GM23338 (cell line): ENCODE data around the gene ACBD3. TPM values are rescaled to one million over a fixed set of nuclear protein-coding genes. Genes with fewer than 3 reads are reported as not detected.
A peak's percentile ranks its signal among the peaks of the same experiment; 100 is the strongest.

ENCODE experiments used
- ATAC-seq: fragments of 200-7000 bp; cut with Tn5 transposase; 3 replicates; pipeline ENCODE4 v1.9.1; 2020
- DNase-seq: peaks from one replicate; pipeline ENCODE4 v3.0.0-alpha.2; 2015; ENCODE audit warnings: low spot score
- H2AFZ ChIP-seq: fragments of 200-600 bp; sonication (generic); 2 replicates; pipeline ENCODE4 v1.8.0; 2016; ENCODE audit warnings: antibody characterized with exemption, mild to moderate bottlenecking, moderate library complexity
- H3F3A ChIP-seq: fragments of 200-600 bp; sonication (generic); replicated peaks from 2 replicates; pipeline ENCODE4 v1.8.0; 2017; ENCODE audit warnings: antibody characterized with exemption, mixed run types, low read depth
- H3K27ac ChIP-seq: fragments of 200-600 bp; sonication (generic); 2 replicates; pipeline ENCODE4 v1.6.1; 2016; ENCODE audit warnings: low read depth
- H3K27me3 ChIP-seq: fragments of 200-600 bp; sonication (generic); 2 replicates; pipeline ENCODE4 v1.8.0; 2016; ENCODE audit warnings: mild to moderate bottlenecking, mixed run types, moderate library complexity; ENCODE audit not compliant: insufficient read depth
- H3K36me3 ChIP-seq: fragments of 200-600 bp; sonication (generic); 2 replicates; pipeline ENCODE4 v1.8.0; 2016; ENCODE audit warnings: mild to moderate bottlenecking; ENCODE audit not compliant: insufficient read depth
- H3K4me1 ChIP-seq: fragments of 200-600 bp; sonication (generic); 2 replicates; pipeline ENCODE4 v1.8.0; 2016; ENCODE audit warnings: mild to moderate bottlenecking, moderate library complexity; ENCODE audit not compliant: insufficient read depth
- H3K4me2 ChIP-seq: fragments of 200-600 bp; sonication (generic); 2 replicates; pipeline ENCODE4 v1.7.1; 2017; ENCODE audit warnings: mixed run types
- H3K4me3 ChIP-seq: fragments of 200-600 bp; sonication (generic); 2 replicates; pipeline ENCODE4 v1.6.1; 2016; ENCODE audit warnings: mixed run types
- H3K79me2 ChIP-seq: fragments of 200-600 bp; sonication (generic); replicated peaks from 2 replicates; pipeline ENCODE4 v1.8.0; 2017; ENCODE audit warnings: mild to moderate bottlenecking; ENCODE audit not compliant: insufficient read depth
- H3K9me2 ChIP-seq: fragments of 200-600 bp; sonication (generic); 2 replicates; pipeline ENCODE4 v1.8.0; 2017; ENCODE audit not compliant: insufficient read depth
- H4K20me1 ChIP-seq: fragments of 200-600 bp; sonication (generic); replicated peaks from 2 replicates; pipeline ENCODE4 v1.8.0; 2017; ENCODE audit warnings: mild to moderate bottlenecking; ENCODE audit not compliant: insufficient read depth
- H3K27ac Mint-ChIP-seq: 2 replicates; pipeline ENCODE4 v1.8.0; 2020; ENCODE audit warnings: inconsistent platforms, mild to moderate bottlenecking, moderate library complexity, mixed read lengths
- H3K27me3 Mint-ChIP-seq: 3 replicates; pipeline ENCODE4 v1.8.0; 2022; ENCODE audit warnings: low read depth, mild to moderate bottlenecking, moderate library complexity, mixed read lengths, inconsistent platforms; ENCODE audit not compliant: insufficient read depth, poor library complexity
- H3K36me3 Mint-ChIP-seq: 3 replicates; pipeline ENCODE4 v1.8.0; 2021; ENCODE audit warnings: low read depth, mild to moderate bottlenecking, inconsistent platforms, moderate library complexity, mixed read lengths
- H3K4me1 Mint-ChIP-seq: 3 replicates; pipeline ENCODE4 v1.8.0; 2020; ENCODE audit warnings: mild to moderate bottlenecking, inconsistent platforms, mixed read lengths
- H3K4me3 Mint-ChIP-seq: 3 replicates; pipeline ENCODE4 v1.8.0; 2021; ENCODE audit warnings: moderate library complexity, mild to moderate bottlenecking, inconsistent platforms, mixed read lengths
- H3K9me3 Mint-ChIP-seq: 3 replicates; pipeline ENCODE4 v1.8.0; 2020; ENCODE audit warnings: moderate library complexity, mild to moderate bottlenecking, inconsistent platforms, mixed read lengths
- CREB1 ChIP-seq: fragments of 250-450 bp; sonication (Bioruptor Pico); IDR thresholded peaks from 2 replicates; pipeline ENCODE4 v1.5.0; 2020; ENCODE audit warnings: low read depth, mild to moderate bottlenecking, moderate library complexity
- EZH2 ChIP-seq: fragments of 200-600 bp; sonication (generic); IDR thresholded peaks from one replicate; pipeline ENCODE4 v1.8.0; 2017; ENCODE audit warnings: antibody characterized with exemption, mild to moderate bottlenecking, low read depth; ENCODE audit not compliant: unreplicated experiment
- EZH2phosphoT487 ChIP-seq: fragments of 200-600 bp; sonication (generic); IDR thresholded peaks from one replicate; pipeline ENCODE4 v1.8.1; 2018; ENCODE audit warnings: antibody characterized with exemption; ENCODE audit not compliant: unreplicated experiment
- NANOG ChIP-seq: IDR thresholded peaks from 2 replicates; pipeline ENCODE4 v1.6.1; 2016; ENCODE audit warnings: antibody characterized with exemption, borderline replicate concordance
- STAT1 ChIP-seq: IDR thresholded peaks from one replicate; pipeline ENCODE4 v1.6.1; 2016; ENCODE audit warnings: antibody characterized with exemption; ENCODE audit not compliant: unreplicated experiment
- polyA plus RNA-seq: library from polyadenylated mRNA; unstranded; fragments of >200 nt; fragmentation: Nextera tagmentation; extraction: Ambion mirVana; gene quantifications from 2 replicates; pipeline ENCODE4 v1.2.1, GENCODE V29; 2016
- total RNA-seq: library from RNA; depleted of rRNA; stranded (reverse); fragments of >200 nt; shearing (Covaris generic); gene quantifications from 2 replicates; pipeline ENCODE4 v1.2.3, GENCODE V29; 2014
- TF ChIP-seq, protein P1 (sequence below): fragments of 250-450 bp; sonication (Bioruptor Pico); IDR thresholded peaks from 2 replicates; pipeline ENCODE4 v1.5.0; 2020; ENCODE audit warnings: mild to moderate bottlenecking, moderate library complexity
- TF ChIP-seq, protein P2 (sequence below), 2 experiments: fragments of 200-600 bp in 1 of 2; sonication (generic) in 1 of 2; conservative IDR thresholded peaks; 2 replicates each; pipeline versions ENCODE4 v1.5.1 to v1.6.1; 2016 to 2017; ENCODE audit warnings: antibody characterized with exemption in 2 of 2, low read depth in 2 of 2, mild to moderate bottlenecking in 2 of 2, moderate library complexity in 1 of 2

ACBD3 gene
- total and polyA plus RNA-seq, 2 experiments from 2014 or later = 17.1 to 36.2 TPM

DNA sequence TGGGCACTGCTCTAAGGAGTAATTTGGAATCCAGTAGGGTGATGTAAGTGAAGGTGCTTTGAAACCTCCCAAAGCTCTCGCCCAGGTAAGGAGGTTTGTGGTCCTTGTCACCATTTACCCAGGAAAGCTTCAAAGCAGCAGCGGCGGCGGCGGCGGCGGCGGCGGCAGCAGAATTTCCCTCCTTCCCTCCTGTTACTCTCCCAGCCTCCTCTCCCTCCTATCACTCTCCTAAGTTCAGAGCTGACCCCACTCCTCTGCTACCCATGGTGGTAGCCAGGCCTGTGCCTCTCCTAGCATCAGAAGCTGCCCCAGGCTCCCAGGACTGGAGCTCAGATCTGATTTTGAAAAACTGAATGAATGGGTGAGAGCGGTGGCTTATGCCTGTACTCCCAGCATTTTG lies 60.7 kb downstream of the ACBD3 start (continued):
- TF ChIP-seq, protein P1, sequence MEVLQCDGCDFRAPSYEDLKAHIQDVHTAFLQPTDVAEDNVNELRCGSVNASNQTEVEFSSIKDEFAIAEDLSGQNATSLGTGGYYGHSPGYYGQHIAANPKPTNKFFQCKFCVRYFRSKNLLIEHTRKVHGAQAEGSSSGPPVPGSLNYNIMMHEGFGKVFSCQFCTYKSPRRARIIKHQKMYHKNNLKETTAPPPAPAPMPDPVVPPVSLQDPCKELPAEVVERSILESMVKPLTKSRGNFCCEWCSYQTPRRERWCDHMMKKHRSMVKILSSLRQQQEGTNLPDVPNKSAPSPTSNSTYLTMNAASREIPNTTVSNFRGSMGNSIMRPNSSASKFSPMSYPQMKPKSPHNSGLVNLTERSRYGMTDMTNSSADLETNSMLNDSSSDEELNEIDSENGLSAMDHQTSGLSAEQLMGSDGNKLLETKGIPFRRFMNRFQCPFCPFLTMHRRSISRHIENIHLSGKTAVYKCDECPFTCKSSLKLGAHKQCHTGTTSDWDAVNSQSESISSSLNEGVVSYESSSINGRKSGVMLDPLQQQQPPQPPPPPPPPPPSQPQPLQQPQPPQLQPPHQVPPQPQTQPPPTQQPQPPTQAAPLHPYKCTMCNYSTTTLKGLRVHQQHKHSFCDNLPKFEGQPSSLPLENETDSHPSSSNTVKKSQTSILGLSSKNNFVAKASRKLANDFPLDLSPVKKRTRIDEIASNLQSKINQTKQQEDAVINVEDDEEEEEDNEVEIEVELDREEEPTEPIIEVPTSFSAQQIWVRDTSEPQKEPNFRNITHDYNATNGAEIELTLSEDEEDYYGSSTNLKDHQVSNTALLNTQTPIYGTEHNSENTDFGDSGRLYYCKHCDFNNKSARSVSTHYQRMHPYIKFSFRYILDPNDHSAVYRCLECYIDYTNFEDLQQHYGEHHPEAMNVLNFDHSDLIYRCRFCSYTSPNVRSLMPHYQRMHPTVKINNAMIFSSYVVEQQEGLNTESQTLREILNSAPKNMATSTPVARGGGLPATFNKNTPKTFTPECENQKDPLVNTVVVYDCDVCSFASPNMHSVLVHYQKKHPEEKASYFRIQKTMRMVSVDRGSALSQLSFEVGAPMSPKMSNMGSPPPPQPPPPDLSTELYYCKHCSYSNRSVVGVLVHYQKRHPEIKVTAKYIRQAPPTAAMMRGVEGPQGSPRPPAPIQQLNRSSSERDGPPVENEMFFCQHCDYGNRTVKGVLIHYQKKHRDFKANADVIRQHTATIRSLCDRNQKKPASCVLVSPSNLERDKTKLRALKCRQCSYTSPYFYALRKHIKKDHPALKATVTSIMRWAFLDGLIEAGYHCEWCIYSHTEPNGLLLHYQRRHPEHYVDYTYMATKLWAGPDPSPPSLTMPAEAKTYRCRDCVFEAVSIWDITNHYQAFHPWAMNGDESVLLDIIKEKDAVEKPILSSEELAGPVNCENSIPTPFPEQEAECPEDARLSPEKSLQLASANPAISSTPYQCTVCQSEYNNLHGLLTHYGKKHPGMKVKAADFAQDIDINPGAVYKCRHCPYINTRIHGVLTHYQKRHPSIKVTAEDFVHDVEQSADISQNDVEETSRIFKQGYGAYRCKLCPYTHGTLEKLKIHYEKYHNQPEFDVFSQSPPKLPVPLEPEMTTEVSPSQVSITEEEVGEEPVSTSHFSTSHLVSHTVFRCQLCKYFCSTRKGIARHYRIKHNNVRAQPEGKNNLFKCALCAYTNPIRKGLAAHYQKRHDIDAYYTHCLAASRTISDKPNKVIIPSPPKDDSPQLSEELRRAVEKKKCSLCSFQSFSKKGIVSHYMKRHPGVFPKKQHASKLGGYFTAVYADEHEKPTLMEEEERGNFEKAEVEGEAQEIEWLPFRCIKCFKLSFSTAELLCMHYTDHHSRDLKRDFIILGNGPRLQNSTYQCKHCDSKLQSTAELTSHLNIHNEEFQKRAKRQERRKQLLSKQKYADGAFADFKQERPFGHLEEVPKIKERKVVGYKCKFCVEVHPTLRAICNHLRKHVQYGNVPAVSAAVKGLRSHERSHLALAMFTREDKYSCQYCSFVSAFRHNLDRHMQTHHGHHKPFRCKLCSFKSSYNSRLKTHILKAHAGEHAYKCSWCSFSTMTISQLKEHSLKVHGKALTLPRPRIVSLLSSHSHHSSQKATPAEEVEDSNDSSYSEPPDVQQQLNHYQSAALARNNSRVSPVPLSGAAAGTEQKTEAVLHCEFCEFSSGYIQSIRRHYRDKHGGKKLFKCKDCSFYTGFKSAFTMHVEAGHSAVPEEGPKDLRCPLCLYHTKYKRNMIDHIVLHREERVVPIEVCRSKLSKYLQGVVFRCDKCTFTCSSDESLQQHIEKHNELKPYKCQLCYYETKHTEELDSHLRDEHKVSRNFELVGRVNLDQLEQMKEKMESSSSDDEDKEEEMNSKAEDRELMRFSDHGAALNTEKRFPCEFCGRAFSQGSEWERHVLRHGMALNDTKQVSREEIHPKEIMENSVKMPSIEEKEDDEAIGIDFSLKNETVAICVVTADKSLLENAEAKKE (CRISPR knock-in tag) = no peak
- TF ChIP-seq, protein P2, sequence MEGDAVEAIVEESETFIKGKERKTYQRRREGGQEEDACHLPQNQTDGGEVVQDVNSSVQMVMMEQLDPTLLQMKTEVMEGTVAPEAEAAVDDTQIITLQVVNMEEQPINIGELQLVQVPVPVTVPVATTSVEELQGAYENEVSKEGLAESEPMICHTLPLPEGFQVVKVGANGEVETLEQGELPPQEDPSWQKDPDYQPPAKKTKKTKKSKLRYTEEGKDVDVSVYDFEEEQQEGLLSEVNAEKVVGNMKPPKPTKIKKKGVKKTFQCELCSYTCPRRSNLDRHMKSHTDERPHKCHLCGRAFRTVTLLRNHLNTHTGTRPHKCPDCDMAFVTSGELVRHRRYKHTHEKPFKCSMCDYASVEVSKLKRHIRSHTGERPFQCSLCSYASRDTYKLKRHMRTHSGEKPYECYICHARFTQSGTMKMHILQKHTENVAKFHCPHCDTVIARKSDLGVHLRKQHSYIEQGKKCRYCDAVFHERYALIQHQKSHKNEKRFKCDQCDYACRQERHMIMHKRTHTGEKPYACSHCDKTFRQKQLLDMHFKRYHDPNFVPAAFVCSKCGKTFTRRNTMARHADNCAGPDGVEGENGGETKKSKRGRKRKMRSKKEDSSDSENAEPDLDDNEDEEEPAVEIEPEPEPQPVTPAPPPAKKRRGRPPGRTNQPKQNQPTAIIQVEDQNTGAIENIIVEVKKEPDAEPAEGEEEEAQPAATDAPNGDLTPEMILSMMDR (conservative IDR thresholded peaks at IDR 0.05; ENCODE audit: low read depth in 2 of 2) = no peak
- TF ChIP-seq CREB1 (CRISPR knock-in tag) = no peak
- TF ChIP-seq STAT1 = no peak
- TF ChIP-seq NANOG = no peak
- TF ChIP-seq EZH2phosphoT487 = no peak

DNA sequence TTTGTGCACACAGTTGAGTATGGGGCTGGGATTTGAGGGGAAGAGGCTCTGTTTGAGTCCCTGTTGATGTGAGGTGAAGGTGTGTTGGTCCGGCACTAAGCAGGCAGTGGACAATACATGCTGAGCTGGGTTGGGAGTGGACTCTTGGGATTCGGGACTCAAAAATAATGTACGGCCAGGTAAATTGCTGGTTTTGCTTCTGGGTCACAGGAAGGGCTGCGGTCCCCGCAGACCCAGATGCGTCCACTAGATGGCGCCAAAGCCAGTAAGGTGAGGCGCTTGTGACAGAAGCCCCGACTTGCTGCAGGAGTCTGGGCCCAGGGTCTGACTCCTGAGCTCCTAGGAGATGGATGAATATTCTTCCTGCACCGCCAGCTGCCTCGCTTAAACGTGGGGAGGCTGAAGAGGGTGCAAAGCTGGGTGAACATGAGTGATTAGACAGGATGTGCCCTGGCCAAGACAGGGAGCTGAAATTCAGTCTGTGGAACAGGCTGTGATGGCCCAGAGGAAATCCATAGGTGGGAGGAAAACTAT lies 61.4 kb downstream of the ACBD3 start:
- DNase-seq = peak; percentile 92
- no peak overlapping the region; the same call in 1 of the 3 replicates for H3K4me3 Mint-ChIP-seq
- no peaks in the 10 kb centered on the region for H3K36me3 ChIP-seq
- no peaks in the 10 kb centered on the region for H3K36me3 Mint-ChIP-seq
- no peak overlapping the region for H3K27ac Mint-ChIP-seq
- peak overlapping the region; percentile 55; the same call in 1 of the 2 replicates for H3K4me2 ChIP-seq
- TF ChIP-seq, protein P2 (conservative IDR thresholded peaks at IDR 0.05; ENCODE audit: low read depth in 2 of 2) = peak; percentile 97 to 98
- TF ChIP-seq STAT1 (no peak), EZH2phosphoT487 (no peak), EZH2 (no peak), NANOG (no peak), CREB1 (CRISPR knock-in tag) (no peak)
- H3F3A ChIP-seq = peaks cover 13% of the 10 kb centered on the region; the same call in 1 of the 2 replicates
- no peak overlapping the region for H3K4me3 ChIP-seq
- H3K9me3 Mint-ChIP-seq = no peaks in the 10 kb centered on the region
- peak; percentile 38 for ATAC-seq
- peaks cover 27% of the 10 kb centered on the region for H3K27me3 Mint-ChIP-seq
- H3K27me3 ChIP-seq = peaks cover 9% of the 10 kb centered on the region
- peaks cover 49% of the 10 kb centered on the region for H3K4me1 Mint-ChIP-seq
- H2AFZ ChIP-seq = peak overlapping the region; percentile 96
- no peaks in the 10 kb centered on the region for H3K79me2 ChIP-seq
- no peak overlapping the region for H3K27ac ChIP-seq
- no peaks in the 10 kb centered on the region for H3K9me2 ChIP-seq
- H4K20me1 ChIP-seq = no peaks in the 10 kb centered on the region
- peaks cover 41% of the 10 kb centered on the region for H3K4me1 ChIP-seq
